Measurements from ENCODE around the gene CDHR5.

Gene CDHR5

DNA sequence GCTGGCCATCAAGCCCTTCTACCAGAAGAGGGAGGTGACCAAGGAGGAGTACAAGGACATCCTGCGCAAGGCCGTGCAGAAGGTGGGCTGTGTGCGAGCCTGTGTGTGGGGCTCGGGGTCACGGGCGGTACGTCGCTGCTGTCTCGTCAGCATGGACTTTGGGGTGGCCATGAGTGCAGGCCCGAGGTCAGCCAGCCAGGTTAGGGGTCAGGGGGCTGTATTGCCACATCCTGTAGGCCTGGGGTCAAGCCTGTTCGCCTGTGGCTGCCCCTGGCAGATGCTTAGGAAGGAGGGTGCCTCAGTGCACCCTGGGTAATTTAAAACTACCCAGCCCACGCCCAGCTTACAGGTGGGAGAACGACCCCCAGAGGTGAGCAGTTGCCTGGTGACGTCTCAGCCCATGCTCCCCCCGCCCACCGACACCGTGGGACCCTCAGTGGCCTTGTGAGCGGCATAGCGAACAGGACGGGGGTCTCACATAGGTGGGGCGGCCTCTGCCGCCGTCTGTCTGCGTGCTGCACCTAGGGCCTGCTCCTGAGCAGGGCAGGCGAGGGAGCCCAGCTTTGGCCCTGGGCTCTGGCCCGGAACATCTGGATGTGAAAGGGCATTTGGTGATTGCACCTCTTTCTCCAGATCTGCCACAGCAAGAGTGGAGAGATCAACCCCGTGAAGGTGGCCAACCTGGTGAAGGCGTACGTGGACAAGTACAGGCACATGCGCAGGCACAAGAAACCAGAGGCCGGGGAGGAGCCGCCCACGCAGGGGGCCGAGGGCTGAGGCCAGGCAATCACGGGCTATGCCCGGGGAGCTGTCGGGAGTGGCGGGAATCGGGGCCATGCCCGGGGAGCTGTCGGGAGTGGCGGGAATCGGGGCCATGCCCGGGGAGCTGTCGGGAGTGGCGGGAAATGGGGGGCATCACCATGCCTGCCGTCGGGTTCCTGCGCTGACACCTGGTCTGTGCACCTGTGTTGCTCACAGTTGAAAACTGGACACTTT lies 13.5 kb downstream of the CDHR5 start:
- DNase-seq (ENCODE audit: low read depth in 2 of 2) = no peak

DNA sequence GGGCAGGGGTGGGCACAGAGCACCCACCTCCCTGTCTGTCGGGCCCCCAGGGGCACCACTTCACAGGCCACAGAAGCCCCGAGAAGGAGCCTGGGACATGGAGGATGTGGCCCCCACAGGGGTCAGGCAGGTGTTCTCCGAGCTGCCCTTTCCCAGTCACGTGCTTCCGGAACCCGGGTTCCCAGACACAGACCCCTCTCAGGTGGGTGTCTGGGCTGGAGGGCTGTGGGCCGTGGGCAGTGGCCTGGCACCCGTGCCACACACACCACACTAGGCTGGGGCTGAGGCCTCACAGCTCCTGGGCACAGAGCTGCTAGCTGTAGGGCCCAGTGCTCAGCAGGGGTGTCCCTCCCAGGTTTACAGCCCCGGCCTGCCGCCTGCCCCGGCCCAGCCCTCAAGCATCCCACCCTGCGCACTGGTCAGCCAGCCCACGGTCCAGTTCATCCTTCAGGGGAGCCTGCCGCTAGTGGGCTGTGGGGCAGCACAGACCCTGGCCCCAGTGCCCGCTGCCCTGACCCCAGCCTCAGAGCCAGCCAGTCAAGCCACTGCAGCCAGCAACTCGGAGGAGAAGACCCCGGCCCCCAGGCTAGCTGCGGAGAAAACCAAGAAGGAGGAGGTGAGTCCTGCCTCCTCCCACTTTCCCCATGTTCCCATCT lies 14.5 kb downstream of the CDHR5 start:
- no peak for DNase-seq (ENCODE audit: low read depth in 2 of 2)

- DNase-seq (ENCODE audit: low read depth in 2 of 2) = no peak
Measured at GRCh38 chr11:609341-609811, 15.4 kb downstream of the CDHR5 start.

GRCh38 chr11:608791-609251 lies 15.9 kb downstream of the CDHR5 start:
- no peak for DNase-seq (ENCODE audit: low read depth in 2 of 2)

DNA sequence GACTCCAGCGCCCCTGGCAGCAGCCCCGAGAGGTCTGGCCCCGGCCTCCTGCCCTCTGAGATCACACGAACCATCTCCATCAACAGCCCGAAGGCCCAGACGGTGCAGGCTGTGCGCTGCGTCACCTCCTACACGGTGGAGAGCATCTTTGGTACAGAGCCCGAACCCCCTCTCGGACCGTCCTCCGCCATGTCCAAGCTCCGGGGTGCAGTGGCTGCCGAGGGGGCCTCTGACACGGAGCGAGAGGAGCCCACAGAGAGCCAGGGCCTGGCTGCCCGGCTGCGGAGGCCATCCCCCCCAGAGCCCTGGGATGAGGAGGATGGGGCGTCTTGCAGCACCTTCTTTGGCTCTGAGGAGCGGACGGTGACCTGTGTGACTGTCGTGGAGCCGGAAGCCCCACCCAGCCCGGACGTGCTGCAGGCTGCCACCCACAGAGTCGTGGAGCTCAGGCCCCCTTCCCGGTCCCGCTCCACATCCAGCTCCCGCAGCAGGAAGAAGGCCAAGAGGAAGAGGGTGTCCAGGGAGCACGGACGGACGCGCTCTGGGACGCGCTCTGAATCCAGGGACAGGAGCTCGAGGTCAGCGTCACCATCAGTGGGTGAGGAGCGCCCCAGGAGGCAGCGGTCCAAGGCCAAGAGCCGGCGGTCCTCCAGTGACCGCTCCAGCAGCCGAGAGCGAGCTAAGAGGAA lies 16.6 kb downstream of the CDHR5 start:
- DNase-seq (ENCODE audit: low read depth in 2 of 2) = no peak

- DNase-seq (ENCODE audit: low read depth in 2 of 2) = no peak
Measured at GRCh38 chr11:607020-607780, 17.6 kb downstream of the CDHR5 start.

GRCh38 chr11:606245-606644 lies 18.5 kb downstream of the CDHR5 start:
- no peak for DNase-seq (ENCODE audit: low read depth in 2 of 2)

- DNase-seq (ENCODE audit: low read depth in 2 of 2) = no peak
Measured at GRCh38 chr11:605286-606129, 19.2 kb downstream of the CDHR5 start.

DNA sequence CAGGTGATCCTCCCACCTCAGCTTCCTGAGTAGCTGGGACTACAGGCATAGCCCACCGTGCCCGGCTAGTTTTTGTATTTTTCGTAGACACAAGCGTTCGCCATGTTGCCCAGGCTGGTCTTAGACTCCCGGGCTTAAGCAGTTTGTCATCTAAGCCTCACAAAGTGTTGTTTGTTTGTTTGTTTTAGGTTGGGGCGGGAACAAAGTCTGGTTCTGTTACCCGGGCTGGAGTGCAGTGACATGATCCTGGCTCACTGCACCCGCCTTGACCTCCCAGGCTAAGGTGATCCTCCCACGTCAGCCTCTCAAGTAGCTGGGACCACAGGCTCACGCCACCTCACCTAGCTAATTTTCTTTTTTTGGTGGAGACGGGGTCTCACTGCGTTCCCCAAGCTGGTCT lies 21.6 kb downstream of the CDHR5 start:
- DNase-seq (ENCODE audit: low read depth in 2 of 2) = no peak

- no peak for DNase-seq (ENCODE audit: low read depth in 2 of 2)
Measured at GRCh38 chr11:601573-602245, 23.0 kb downstream of the CDHR5 start.

- DNase-seq (ENCODE audit: low read depth in 2 of 2) = no peak
Measured at GRCh38 chr11:598005-598680, 26.6 kb downstream of the CDHR5 start.

- no peak for DNase-seq (ENCODE audit: low read depth in 2 of 2)
Measured at GRCh38 chr11:597166-597725, 27.5 kb downstream of the CDHR5 start.

DNA sequence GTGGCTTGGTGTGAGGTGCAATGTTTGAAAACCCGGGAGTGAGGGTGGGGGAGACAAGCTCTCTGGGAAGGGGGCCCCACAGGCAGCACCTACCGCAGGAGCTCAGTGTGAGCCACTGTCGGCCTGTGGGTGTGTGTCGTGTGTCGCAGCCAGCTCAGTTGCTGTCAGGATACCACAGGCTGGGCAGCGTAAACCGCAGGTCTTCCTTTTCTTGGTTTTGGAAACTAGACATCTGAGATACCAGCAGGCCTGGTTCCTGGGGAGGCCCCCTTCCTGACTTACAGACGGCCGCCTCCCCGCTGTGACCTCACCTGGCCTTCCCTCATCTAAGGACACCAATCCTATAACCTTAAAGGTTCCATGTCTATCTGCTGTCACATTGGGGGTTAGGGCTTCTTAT lies 28.4 kb downstream of the CDHR5 start:
- no peak for DNase-seq (ENCODE audit: low read depth in 2 of 2)

DNA sequence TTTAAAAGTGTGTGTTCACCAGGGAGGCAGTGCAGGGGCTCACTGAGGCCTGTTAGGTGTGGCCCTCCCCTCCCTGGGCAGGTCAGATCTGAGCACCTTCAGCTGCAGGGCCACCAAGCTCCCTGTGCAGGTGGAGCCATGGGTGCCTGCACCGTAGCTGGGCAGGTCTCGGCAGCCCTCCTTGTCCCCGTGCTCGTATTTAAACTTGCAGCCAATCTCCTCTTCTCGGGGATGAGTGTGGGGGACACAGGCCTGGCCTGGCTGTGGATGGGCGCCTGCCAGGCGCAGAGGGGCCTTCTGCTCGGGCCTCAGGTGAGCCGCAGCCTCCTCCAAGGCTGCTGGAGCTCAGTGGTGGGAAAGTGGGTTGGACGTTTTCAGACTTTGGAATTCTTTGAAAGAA lies 29.4 kb downstream of the CDHR5 start:
- DNase-seq (ENCODE audit: low read depth in 2 of 2) = no peak

GRCh38 chr11:593347-593746 lies 31.4 kb downstream of the CDHR5 start:
- no peak for DNase-seq (ENCODE audit: low read depth in 2 of 2)

DNA sequence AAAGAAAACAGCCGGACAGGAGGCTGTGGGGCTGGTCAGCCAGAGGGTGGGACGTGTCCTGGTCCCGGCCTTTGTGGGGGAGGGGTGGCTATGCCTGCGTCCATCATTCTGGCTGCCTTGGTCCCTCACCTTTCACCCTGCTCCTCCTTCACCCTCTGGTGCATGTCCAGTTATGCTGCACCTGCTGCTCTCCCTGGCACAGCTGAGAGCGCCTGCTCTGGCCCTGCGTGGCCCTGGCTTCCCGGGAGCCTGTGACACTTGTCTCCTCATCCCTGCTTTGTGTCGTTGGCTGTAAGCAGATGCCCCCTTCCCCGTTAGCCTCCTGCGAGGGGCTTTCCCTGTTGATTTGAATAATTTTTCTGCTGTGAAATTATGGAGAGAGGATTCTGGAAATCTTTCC lies 31.8 kb downstream of the CDHR5 start:
- no peak for DNase-seq (ENCODE audit: low read depth in 2 of 2)

DNA sequence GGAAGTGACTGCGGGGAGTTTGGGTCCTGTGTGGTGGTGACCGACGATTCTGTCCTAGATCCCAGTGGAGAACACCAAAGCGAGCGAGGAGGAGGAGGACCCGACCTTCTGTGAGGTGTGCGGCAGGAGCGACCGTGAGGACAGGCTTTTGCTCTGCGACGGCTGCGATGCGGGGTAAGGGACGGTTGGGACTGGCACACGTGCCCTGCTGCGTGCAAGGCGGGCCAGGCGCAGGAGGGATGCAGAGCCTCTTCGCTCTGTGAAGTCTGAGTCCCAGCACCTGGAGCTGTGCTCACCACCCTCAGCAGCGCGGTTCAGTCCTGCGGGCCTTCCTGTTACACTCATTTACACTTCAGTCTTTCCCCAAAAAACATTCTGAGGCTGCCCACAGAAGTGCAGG lies 32.3 kb downstream of the CDHR5 start:
- DNase-seq (ENCODE audit: low read depth in 2 of 2) = no peak

- DNase-seq (ENCODE audit: low read depth in 2 of 2) = no peak
Measured at GRCh38 chr11:590997-591396, 33.8 kb downstream of the CDHR5 start.

GRCh38 chr11:589798-590197 lies 35.0 kb downstream of the CDHR5 start:
- DNase-seq (ENCODE audit: low read depth in 2 of 2) = no peak

Data from activated CD8-positive, alpha-beta memory T cell treated with anti-CD3 and anti-CD28 coated beads for 4 hours (primary cell).